Measurements from ENCODE around the gene RENBP. TPM values are rescaled to one million over a fixed set of nuclear protein-coding genes. Genes with fewer than 3 reads are reported as not detected.

Gene RENBP
- total RNA-seq, 1 donor from 2014 or later = 7.2 TPM

DNA sequence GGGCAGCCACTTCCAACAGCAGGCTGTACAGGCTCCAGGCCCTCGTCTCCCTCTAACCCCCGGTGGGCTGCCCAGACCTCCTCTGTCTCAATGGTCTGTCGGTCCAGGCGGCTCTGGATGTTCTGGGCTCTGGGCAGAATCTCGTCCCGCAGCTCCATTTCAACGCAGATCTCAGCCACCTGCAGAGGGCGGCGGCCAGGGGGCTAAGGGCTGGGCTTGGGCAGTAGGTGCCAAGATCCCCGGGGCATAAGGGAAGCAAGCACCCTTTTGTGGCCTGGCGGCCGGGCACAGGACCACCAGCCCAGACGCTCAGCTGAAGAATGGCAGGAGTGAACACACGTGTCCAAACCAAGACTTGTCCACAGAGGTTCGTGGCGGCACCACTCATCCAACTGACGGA, 30.7 kb downstream of the RENBP start:
- no peak for DNase-seq (ENCODE audit: low spot score in 2 of 2, unreplicated experiment in 2 of 2)
- Mint-ChIP-seq H3K4me3 (no peak overlapping the region), H3K27me3 (ENCODE audit: low read depth) (no peaks in the 10 kb centered on the region), H3K36me3 (peaks cover 11% of the 10 kb centered on the region), H3K4me1 (no peaks in the 10 kb centered on the region), H3K27ac (no peak overlapping the region), H3K9me3 (no peaks in the 10 kb centered on the region)
- TF ChIP-seq, protein P1, sequence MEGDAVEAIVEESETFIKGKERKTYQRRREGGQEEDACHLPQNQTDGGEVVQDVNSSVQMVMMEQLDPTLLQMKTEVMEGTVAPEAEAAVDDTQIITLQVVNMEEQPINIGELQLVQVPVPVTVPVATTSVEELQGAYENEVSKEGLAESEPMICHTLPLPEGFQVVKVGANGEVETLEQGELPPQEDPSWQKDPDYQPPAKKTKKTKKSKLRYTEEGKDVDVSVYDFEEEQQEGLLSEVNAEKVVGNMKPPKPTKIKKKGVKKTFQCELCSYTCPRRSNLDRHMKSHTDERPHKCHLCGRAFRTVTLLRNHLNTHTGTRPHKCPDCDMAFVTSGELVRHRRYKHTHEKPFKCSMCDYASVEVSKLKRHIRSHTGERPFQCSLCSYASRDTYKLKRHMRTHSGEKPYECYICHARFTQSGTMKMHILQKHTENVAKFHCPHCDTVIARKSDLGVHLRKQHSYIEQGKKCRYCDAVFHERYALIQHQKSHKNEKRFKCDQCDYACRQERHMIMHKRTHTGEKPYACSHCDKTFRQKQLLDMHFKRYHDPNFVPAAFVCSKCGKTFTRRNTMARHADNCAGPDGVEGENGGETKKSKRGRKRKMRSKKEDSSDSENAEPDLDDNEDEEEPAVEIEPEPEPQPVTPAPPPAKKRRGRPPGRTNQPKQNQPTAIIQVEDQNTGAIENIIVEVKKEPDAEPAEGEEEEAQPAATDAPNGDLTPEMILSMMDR (IDR thresholded peaks at IDR 0.05; ENCODE audit: unreplicated experiment) = no peak

GRCh38 chrX:153913211-153913610, 31.2 kb downstream of the RENBP start:
- no peaks in the 10 kb centered on the region for H3K27me3 Mint-ChIP-seq (ENCODE audit: low read depth)
- TF ChIP-seq, protein P1 (IDR thresholded peaks at IDR 0.05; ENCODE audit: unreplicated experiment) = no peak
- no peak for DNase-seq (ENCODE audit: low spot score in 2 of 2, unreplicated experiment in 2 of 2)
- H3K4me1 Mint-ChIP-seq = no peaks in the 10 kb centered on the region
- no peak overlapping the region for H3K27ac Mint-ChIP-seq
- peaks cover 11% of the 10 kb centered on the region for H3K36me3 Mint-ChIP-seq
- no peaks in the 10 kb centered on the region for H3K9me3 Mint-ChIP-seq
- H3K4me3 Mint-ChIP-seq = no peak overlapping the region

DNA sequence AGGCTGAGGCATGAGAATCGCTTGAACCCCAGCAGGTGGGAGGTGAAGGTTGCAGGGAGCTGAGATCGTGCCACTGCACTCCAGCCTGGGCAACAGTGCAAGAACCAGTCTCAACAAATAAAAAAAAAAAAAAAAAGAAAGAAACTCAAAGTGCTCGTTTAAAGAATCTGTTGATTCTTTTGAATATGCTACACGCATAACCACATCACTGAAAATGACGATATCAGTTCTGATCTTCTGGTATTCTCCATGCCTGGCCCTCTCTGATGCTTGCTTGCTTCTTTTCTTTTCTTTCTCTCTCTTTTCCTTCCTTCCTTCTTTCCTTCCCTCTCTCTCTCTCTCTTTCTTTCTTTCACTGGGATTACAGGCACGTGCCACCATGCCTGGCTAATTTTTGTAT, 32.6 kb downstream of the RENBP start:
- Mint-ChIP-seq H3K4me3 (no peak overlapping the region), H3K4me1 (no peaks in the 10 kb centered on the region), H3K27ac (no peak overlapping the region), H3K27me3 (ENCODE audit: low read depth) (no peaks in the 10 kb centered on the region), H3K9me3 (no peaks in the 10 kb centered on the region), H3K36me3 (peaks cover 6% of the 10 kb centered on the region)
- DNase-seq (ENCODE audit: low spot score in 2 of 2, unreplicated experiment in 2 of 2) = no peak
- TF ChIP-seq, protein P1 (IDR thresholded peaks at IDR 0.05; ENCODE audit: unreplicated experiment) = no peak

DNA sequence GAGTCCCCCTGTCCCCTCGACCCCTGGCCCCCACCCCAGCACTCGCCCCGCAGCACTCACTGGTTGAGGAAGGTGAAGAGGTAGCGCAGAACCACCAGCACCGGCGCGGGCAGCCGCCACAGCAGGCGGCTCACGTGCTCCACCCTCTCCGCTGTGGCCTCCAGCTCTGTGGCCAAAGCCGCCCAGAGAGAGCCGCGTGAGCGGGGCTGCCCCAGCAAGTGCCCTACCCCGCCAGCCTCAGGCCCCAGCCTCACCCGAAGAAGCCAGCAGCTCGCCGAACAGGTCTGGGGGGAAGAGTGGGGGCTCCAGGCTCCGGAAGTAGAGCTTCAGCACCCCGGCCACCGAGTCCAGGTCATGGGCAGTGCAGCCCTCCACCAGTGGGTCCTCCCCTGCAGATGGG, 34.0 kb downstream of the RENBP start:
- Mint-ChIP-seq H3K27me3 (ENCODE audit: low read depth) (no peaks in the 10 kb centered on the region), H3K4me1 (no peaks in the 10 kb centered on the region), H3K4me3 (no peak overlapping the region), H3K36me3 (peaks cover 3% of the 10 kb centered on the region), H3K9me3 (no peaks in the 10 kb centered on the region), H3K27ac (no peak overlapping the region)
- TF ChIP-seq, protein P1 (IDR thresholded peaks at IDR 0.05; ENCODE audit: unreplicated experiment) = no peak
- no peak for DNase-seq (ENCODE audit: low spot score in 2 of 2, unreplicated experiment in 2 of 2)

DNA sequence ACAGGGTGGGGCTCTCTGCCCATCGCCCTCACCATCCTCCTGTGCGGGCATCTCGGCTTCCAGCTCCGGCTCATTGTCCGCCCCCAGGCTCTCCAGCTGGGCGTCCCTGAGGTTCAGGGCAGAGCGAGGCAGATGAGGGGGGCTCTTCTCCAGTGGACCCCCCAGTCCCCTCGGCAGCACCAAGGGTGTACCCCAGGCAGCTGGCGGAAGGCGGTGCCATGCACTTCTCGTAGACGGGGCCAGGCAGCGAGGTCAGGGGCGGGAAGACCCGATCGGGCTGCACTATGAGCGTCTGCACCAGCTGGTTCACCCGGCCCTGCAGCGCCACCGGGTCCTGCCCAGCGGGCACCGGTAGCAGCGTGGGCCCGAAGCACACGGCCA, 34.5 kb downstream of the RENBP start:
- Mint-ChIP-seq H3K4me3 (no peak overlapping the region), H3K9me3 (no peaks in the 10 kb centered on the region), H3K4me1 (no peaks in the 10 kb centered on the region), H3K27me3 (ENCODE audit: low read depth) (no peaks in the 10 kb centered on the region), H3K27ac (no peak overlapping the region), H3K36me3 (peaks cover 3% of the 10 kb centered on the region)
- no peak for DNase-seq (ENCODE audit: low spot score in 2 of 2, unreplicated experiment in 2 of 2)
- TF ChIP-seq, protein P1 (IDR thresholded peaks at IDR 0.05; ENCODE audit: unreplicated experiment) = no peak
